ENCODE data around the gene C14orf119.

Gene C14orf119

DNA sequence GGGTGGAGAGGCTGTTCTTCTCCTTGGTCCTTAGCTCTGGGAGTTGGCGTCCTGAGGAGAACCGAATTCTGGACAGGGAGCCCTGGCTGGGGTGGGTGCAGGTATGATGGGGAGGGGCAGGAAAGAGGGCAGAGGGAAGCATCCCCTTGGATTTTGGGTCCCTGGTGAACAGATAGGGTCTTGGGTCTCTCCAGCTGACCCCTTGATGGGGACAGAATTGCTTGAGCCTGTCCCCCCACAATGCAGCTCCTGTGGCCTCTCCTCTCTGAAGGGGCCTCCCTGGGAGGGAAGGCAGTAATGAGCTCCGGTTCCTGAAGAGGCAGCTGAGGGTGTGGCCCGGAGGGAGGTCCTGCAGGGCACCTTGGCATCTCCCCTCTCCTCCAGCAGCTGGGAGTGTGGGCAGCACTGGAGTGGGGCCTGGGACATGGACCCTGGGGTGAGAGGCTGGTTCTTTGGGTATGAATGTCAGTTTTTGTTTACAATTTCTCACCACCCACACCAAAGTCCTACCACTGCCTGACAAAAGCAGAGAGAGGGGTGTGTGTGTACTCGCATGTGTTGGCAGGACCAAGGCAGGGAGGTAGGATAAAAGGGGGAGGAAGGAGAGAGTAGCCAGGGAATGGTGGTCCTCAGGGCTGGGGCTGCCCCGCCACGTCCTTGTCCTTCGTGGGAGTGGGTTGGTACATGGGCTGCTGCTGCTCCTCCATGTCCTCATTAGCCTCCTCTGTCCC, 31.4 kb downstream of the C14orf119 start:
- no peak for DNase-seq (ENCODE audit: low spot score)

DNA sequence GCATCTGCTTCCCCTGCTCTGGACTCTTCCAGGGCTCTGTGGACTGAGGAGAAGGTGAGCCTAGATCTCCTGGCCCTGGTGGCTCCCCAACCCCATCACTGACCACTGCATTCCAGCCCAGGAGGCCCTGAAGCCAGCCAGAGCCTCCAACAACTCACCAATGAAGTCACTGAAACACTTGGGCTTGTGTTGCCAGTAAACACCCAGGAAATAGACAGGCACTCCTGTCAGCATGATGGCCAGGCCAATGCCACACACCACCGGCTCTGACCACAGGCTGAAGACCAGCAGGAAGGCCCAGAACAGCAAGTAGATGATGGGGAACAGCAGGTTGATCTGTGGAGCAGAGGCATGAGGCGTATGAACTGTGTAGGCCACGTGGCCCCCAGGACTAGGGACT, 32.6 kb downstream of the C14orf119 start:
- no peak for DNase-seq (ENCODE audit: low spot score)

DNA sequence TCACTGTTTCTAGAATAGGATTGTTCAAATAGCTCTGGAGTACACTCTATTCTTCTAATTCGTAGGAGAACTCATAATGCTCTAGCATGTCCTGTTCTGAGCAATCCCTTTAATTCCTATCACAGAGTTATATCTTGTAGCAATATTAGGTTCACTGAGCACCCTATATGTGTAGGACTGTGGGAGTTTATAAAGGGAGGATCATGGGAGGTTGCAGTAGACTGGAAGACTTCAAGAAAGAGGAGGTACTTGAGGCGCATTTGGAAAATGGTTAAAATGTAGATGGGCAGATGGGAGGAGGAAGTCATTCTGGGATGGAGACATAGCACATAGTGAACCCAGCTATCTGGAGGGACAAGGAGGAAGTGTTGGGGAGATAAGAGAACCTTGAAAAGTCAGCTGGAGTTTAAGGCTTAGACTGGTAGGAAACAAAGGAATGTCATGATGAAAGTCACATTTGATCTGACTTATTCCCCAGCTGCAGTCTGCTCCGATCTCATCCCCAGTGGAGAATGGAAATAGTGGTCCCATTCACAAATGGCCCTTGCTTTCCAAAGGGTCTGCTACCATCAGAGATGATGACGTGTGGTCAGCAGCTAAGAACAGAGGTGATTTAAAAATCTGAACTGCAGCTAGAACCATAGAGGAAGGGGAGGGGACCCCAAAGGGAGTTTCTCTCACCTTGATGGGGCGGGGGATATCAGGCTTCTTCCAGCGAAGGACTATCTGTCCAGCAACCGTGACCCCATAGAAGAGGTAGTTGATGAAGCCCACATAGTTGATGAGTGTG, 33.9 kb downstream of the C14orf119 start:
- no peak for DNase-seq (ENCODE audit: low spot score)

DNA sequence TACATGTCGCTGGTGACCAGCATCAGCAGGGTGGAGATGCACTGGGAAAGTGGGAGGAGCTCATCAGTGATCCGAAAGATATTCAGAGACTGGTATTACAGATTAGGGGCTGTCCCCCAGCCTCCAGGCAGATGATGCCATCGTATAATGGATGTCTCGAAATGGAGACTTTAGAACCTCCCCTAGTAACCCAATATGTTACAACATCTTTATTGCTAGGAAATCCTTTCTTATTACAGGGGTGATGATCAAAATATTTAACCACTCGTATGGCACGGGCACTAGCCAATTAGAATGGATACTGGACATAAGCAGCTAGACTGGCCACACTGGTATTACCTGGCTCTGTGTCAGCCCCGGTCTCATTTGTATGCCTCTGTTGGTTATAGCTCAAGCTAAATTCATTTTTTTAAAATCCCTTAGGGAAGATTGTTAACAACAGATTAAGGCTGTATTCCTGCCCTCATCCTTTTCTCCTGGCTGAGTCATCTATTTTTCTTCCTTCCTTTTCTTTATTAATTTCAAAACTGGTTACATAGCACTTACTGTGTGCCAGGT, 34.5 kb downstream of the C14orf119 start:
- DNase-seq (ENCODE audit: low spot score) = no peak

DNA sequence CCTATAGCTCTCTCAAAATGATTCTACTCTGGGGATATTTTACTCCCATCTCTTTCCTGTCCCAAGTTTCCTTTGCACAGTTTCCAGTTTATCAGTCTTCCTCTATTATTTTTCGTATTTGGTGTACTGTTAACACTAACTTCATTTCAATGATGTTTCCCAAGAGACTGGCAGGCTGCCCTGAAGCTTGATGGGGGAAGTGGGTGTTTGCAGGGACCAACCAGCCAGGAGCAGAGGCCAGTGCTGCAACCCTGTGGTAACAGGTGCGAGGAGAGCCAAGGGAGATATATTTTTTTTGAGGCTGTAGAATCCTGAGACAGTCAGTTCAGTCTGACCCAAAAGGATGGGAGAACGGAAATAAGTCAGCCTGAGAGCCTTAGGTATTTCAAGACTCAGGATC, 35.6 kb downstream of the C14orf119 start:
- DNase-seq (ENCODE audit: low spot score) = no peak

DNA sequence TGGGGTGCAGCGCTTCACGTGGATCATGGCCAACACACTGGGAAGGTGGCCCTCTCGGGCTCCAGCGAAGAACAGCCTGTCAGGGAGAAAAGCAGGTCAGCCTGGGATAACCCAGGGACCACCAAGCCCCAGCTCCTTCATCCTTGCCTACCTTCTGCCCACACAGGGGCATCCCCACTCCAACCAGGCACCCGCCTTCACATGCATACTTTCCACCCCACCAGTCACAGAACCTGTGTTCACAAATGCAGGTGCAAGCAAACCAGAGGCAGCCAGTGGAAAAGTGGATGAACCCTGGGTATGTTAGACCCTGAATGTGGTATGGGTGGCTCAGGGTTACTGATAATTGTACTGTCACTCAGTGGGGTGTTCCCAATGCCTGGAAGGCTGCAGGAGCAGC, 36.2 kb downstream of the C14orf119 start:
- no peak for DNase-seq (ENCODE audit: low spot score)

DNA sequence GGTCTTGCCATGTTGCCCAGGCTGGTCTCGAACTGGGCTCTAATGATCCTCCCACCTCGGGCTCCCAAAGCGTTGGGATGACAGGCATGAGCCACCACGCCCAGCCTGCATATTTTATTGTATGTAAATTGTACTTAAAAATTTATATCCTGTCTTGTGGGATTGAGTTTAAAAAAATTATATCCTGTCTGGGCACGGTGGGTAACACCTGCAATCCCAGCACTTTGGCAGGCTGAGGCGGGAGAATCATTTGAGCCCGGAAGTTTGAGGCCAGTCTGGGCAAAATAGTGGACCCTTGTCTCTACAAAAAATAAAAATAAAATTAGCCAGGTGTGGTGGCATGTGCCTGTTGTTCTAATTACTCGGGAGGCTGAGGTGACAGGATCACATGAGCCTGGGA, 37.7 kb downstream of the C14orf119 start:
- DNase-seq (ENCODE audit: low spot score) = no peak

DNA sequence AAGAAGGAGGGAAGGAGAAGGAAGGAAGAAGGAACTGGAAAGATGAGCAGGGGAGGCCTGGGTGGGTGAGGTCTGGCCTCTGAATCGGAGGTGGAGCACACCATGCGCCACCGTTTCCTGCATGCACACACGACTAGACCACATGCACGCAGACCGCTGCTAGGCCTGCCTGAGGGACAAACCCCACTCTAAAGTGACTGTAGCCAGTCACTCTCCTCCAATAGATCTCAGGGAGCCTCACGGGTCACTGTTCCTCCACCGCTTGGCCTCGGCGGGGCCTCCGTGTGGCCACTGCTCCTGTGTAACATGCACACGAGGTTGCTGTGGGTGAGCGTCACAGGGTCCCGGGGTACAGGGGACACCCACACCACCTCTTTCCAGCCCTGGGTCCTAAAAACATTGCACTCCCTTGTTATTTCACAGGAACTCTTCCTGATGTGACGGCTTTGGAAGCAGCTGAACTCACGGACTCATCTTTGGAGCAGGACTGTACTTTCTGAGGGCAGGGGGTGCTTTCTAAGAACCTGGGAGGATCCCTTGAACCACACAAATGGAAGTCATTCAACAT, 41.3 kb downstream of the C14orf119 start:
- no peak for DNase-seq (ENCODE audit: low spot score)

DNA sequence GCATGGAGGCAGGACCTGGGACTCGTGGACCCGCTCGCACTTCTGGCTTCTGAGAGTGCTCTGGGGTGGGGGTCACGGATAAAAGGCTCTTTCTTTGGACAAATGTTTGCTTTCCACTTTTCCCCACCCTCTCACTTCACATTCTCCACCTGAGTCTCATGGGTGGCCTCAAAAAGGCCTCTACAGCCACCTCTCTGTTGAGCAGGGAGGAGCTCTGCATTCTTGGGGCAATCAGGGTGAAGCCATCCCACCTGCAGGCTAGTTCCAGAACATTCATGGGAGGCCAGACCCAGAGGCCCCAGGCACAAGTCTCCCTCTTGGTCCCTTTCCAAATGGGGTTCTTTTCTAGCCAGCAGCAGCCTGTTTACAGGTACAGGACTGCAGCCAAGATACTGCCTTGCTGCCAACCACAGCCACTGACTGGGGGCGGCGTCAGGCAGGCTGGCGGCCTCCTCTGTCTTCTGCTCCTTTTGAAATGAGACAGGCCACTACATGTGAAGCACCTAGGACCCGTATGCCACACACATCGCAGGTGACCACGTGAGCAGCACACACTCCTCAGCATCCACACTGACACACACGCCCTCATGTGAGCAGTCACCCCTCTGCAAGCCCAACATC, 42.0 kb downstream of the C14orf119 start:
- DNase-seq (ENCODE audit: low spot score) = no peak

DNA sequence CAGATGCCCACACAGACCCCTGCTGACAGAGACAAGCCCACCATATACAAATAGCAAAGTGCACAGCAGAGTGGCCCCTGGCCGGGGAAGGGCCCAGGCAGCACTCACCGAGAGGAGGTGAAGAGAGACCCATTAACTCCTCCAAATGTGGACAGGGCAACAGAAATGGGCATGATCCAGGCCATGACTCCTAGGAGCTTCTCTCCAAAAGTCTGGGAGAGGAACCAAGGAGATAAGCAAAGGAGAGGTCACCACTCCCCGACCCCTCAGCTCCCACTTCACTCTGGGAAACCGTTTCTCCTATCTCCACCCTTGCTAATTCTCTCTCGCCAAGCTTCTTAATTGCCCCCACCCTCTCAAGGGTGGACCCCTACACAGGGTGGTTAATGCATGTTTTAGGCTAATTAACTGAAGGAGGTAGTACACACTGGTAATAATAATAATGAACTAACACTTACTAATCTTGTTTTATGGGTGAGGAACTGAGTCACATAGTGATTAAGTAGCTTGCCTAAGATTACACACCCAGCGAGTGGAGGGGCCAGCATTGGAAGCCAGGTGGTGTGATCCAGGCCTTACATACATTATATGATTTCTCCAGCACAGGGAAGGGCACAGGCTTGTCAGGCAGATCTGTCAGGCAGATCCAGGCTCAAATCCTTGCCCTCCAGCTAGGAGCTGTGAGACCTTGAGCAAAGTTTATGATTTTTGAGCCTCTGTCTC, 42.7 kb downstream of the C14orf119 start:
- DNase-seq (ENCODE audit: low spot score) = no peak

DNA sequence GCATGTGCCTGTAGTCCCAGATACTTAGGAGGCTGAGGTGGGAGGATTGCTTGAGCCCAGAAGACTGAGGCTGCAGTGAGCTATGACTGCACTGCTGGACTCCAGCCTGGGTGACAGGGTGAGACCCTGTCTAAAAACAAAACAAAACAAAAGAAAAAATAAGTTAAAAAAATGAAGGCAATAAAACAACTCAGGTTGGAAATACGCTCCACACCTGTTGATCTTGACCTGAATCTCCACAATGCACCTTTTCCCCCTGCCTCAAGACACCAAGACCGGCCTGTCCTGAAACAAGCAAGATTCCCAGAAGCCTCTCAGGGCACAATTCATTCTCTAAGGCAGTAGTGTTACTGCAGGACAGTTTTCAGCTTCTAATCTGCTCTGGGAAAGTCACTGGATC, 44.6 kb downstream of the C14orf119 start:
- no peak for DNase-seq (ENCODE audit: low spot score)

DNA sequence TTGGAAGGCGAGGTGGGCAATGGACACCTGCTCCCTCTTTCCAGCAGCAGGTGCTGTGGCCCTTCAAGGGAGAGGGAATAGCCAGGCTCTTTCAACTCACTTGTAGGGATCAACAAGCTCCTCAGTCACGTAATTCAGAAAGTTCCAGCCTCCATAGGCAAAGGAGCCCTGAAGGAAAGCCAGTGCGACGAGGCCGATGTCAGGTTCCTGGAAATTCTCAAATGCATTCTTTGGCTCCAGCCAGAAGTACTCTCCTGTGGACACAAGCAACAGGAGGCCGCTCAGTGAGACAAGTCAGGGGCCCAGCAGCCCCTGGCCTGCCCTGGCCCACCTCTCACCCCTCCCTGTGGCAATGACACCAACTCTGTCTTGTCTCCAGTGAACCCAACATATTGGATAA, 45.1 kb downstream of the C14orf119 start:
- DNase-seq (ENCODE audit: low spot score) = no peak

DNA sequence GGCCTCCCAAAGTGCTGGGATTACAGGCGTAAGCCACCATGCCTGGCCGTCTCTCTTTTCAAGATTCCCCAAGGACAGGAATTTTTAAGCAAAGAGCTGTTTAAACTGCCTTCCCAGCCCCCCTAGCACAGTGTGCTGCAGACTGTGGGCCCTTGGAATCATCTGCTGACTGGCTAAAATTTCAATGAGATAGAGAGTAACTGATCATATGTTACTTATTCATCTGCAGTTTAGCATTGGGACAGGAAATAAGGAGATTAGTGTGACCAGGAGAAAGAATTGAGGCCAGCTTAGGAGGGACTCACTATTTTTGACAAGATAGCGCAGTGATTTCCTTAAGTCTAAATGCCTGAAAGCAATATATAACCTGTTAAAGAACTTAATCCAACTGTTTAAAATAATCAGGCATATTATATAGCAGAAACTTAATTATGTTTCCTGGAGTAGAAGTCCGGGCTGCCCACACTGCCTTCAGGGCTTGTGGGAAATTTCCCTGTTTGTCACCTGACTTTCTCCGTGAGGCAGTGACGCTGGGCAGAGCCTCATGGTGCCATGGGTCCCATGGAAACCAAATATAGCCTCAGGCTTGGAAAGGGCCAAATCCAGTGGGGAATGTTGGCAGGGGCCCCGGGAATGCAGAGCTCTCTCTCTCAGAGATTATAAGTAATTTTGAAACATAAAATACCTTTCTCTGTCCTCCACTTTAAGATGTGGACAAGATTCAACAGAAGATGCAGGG, 46.6 kb downstream of the C14orf119 start:
- DNase-seq (ENCODE audit: low spot score) = no peak

DNA sequence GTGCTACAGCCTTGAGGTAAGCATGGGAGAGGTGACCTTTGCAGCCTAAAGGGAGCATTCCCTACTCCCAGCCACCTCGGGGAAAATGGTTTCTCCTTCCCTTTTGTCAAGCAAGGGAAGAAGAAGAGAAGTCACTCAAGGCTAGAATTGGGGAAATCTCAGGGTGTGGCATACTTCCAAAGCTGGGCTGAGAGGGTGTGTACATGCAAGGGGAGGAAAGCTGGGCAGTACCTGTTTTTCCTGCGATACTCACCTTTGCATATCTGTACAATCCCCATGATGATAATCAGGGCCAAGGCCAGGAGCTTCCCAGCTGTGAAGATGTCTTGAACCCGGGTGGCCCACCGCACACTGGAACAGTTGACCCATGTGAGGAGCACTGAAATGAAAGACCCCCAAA, 47.5 kb downstream of the C14orf119 start:
- DNase-seq (ENCODE audit: low spot score) = no peak

DNA sequence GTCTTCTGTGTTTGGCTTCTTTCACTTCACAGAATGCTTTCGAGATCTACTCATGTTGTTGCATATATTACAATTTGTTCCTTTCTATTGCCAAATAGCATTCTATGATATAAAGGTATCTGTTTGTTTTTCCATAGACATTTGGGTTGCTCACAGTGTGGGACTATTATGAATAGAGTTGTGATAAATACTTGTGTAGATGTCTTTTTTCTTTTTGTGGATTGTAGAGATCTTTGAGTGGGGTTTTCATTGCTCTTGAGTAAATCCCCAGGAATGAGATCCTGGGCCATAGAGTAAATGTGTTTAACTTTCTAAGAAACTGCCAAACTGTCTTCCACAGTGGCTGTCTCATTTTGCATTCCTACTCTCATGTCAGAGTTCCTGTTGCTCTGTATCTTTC, 48.6 kb downstream of the C14orf119 start:
- no peak for DNase-seq (ENCODE audit: low spot score)

DNA sequence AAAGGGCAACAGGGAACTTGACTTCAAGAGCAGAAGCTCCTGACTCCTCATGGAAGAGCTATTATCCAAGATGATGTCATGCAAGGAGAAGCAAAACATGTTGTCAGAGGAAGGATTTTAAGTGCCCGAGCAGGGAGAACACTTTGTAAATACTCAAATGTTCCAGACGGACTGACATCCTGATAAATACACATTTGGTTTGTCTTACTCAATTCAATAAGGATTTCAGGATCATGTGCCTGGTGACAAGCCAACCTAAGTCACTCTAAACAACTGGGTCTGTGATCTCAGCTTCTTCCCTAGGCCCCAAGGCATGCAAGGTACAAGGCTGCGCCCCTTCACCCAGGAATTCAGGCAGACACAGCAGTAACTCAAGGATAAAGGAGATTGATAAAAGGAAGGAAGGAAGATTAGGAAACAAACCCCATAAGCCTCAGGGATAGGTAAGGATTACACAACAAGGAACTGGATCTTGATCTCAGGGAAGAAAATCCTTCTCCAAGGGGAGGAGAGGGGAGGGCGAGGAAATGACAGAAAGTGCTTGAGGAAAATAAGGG, 50.6 kb downstream of the C14orf119 start:
- no peak for DNase-seq (ENCODE audit: low spot score)

DNA sequence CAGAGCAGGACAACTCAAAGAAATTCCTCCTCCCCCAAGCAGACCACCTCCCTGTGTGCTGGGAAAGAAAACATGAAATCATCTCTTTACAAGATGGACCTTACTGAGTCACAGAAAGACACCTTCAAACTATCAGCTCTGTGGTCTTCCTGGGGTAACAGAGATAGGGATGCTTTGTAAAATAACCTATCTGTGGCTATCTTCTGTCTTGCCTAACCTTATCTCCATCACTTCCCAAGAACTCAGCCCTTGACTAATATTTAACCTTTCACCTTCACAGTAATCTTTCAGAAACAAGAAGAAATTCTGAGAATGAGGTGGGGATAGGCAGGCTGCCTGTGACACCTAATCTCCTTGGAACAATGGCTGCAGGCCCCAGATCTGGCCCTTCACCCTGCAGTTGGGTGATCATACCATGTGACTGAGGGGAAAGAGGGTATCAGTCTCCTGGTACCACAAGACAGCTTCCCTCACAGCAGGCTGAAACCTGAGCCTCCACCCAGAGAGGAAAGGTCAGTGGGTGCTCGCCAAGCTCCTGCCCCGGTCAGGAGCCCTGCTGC, 51.1 kb downstream of the C14orf119 start:
- DNase-seq (ENCODE audit: low spot score) = no peak

DNA sequence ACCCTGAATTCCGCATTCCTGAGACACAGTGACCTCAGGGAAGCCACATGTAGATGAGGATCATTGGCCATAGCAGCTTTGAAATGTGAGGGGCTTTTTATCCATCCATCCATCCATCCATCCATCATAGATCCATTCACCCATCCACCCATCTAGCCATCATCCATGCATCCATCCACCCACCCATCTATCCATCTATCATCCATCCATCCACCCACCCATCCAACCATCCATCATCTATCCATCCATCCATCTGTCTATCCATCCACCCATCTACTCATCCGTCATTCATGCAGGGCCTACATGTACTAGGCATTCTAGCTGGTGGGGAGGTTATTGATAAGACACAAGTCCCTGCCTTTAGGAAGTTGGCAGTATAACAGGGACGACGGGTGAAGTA, 51.7 kb downstream of the C14orf119 start:
- no peak for DNase-seq (ENCODE audit: low spot score)

DNA sequence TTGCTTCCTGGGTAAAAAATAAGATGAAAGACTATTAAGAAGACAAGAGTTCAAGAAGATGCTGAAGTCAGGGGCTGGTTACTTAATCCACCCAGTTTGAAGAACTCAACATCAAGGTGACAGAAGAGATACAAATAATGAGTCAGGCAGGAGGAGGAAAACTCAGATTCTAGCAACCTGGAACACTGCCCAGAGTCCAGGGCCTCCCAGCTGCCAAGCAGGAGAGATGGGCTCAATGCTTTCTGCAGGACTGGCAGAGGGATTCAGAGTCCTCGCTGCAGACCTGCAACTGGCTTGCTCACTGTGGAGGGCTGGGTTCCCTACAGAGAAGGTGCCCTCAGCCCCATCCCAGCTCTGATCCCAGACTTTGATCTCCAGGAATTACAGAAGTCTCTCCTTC, 52.4 kb downstream of the C14orf119 start:
- DNase-seq (ENCODE audit: low spot score) = no peak

DNA sequence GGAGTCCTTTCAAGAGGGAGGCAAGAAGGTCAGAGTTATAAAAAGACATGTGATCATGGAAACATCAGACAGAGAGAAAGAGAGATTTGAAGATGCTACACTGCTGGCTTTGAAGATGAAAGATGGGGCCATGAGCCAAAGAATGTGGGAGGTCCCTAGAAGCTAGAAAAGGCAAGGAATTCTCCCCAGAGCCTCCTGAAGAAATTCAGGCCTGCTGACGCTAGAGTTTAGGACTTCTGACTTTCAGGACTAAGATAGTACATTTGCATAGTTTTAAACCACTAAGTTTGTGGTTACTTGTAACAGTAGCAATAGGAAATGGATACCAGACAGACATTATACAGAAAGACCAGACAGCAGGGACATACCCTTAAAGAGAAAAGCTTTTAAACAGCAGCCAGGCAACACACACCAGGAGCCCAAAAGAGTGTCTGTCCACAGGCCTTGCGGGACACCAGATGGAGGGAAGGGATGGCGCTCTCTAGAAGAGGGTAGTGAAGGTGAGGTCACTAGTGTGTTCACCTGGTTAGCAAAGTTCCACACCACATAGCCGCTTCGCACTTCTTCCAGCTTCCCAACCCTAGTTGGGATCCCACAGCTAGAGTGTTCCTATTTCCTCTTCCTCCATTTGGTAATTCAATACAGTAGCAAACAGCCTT, 53.4 kb downstream of the C14orf119 start:
- DNase-seq (ENCODE audit: low spot score) = no peak

Data from germinal center (tissue), 1 donor.